Measurements from ENCODE around the gene MOV10.

DNA sequence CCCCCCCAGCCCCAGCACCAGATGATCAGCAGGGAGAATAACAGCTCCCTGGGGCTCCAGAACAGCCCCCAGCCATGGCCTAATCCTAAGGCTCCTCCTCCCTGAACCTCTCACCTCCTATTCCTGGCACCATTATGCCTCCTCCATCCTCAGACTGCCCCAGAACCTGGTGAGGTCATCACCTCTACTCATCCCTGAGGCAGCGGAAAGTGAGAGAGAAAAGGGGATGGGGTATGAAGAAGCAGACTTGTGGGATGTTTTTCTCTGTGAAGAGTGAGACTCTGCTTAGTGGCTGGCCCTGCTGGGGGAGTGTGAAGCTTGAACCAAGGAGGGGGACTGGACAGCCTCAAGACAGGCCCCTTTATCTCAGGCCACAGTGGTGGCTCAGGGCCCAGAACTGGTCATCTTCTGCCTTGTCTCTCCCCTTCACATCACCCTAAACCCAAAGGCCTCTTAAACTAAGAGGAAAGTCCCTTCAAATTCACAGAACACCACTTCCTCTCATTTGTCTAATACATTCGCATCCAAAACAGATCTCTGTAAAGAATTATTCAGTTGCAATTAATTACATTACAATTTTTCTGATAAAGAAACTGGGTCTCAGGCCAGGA lies 42.9 kb downstream of the MOV10 start:
- TF ChIP-seq, protein P1, sequence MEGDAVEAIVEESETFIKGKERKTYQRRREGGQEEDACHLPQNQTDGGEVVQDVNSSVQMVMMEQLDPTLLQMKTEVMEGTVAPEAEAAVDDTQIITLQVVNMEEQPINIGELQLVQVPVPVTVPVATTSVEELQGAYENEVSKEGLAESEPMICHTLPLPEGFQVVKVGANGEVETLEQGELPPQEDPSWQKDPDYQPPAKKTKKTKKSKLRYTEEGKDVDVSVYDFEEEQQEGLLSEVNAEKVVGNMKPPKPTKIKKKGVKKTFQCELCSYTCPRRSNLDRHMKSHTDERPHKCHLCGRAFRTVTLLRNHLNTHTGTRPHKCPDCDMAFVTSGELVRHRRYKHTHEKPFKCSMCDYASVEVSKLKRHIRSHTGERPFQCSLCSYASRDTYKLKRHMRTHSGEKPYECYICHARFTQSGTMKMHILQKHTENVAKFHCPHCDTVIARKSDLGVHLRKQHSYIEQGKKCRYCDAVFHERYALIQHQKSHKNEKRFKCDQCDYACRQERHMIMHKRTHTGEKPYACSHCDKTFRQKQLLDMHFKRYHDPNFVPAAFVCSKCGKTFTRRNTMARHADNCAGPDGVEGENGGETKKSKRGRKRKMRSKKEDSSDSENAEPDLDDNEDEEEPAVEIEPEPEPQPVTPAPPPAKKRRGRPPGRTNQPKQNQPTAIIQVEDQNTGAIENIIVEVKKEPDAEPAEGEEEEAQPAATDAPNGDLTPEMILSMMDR (optimal IDR thresholded peaks at IDR 0.05 in 1 of 3, IDR thresholded peaks at IDR 0.05 in 1 of 3, conservative IDR thresholded peaks at IDR 0.05 in 1 of 3; ENCODE audit: extremely low read depth in 1 of 3, insufficient read depth in 2 of 3, low read length in 3 of 3) = no peak
- TF ChIP-seq EZH2 (IDR thresholded peaks at IDR 0.05; ENCODE audit: low read length) = no peak
